Measurements from ENCODE around the gene KIF17.

Gene KIF17

GRCh38 chr1:20709868-20710267, 7.9 kb downstream of the KIF17 start:
- no peak for DNase-seq

- no peak for DNase-seq
Measured at GRCh38 chr1:20708891-20709290, 8.9 kb downstream of the KIF17 start.

GRCh38 chr1:20708057-20708456, 9.8 kb downstream of the KIF17 start:
- no peak for DNase-seq

DNA sequence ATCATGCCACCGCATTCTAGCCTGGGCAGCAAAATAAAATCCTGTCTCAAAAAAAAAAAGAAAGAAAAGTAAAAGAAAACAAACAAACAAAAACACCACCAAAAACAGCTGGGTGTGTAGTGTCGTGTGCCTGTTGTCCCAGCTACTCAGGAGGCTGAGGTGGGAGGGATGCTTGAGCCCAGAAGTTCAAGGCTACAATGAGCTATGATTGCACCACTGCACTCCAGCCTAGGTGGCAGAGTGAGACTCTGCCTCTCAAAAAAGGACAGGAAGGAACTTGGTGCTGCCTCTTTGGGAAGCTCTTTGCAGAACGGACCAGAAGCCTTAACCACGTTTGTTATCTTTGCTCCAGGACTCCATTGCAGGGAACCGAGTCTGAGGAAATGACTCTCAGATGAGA, 11.0 kb downstream of the KIF17 start:
- peak in 1 of 2 experiments; percentile 21 for DNase-seq

- no peak for DNase-seq
Measured at GRCh38 chr1:20705203-20705755, 12.5 kb downstream of the KIF17 start.

DNA sequence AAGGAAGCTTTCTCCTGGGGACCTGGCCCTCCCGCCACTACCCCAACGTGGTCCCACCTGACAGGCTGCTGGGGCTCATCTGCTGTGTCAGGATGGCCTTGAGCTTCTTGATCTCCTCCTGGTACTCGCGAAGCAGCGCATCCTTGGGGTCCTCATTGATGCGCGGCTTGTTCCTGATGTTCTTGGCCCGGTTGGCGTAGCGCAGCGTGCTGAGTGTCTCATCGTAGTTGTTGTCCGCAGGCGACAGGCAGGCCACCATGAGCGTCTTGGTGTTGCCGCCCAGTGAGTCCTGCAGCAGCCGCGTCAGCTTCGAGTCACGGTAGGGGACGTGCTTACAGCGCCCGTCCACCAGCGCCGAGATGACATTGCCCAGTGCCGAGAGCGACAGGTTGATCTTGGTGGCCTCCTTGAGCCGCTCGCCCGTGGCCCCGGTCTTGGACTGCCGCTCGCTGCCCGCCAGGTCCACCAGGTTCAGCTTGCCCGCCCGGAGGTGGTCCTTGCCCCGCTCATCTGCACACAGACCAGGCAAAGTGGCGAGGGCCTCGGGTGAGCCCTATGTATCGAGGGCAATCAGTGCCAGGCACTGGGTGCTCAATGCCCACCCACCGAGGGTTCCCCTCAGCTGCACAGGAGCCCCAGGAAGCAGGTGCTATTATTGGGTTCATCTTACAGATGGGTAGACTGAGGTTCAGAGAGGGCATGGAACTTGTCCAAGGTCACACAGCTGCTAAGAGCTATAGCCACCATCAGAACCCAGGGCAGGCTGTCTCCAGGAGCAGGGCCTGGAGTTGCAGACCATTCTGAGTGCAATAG, 13.2 kb downstream of the KIF17 start:
- no peak for DNase-seq

DNA sequence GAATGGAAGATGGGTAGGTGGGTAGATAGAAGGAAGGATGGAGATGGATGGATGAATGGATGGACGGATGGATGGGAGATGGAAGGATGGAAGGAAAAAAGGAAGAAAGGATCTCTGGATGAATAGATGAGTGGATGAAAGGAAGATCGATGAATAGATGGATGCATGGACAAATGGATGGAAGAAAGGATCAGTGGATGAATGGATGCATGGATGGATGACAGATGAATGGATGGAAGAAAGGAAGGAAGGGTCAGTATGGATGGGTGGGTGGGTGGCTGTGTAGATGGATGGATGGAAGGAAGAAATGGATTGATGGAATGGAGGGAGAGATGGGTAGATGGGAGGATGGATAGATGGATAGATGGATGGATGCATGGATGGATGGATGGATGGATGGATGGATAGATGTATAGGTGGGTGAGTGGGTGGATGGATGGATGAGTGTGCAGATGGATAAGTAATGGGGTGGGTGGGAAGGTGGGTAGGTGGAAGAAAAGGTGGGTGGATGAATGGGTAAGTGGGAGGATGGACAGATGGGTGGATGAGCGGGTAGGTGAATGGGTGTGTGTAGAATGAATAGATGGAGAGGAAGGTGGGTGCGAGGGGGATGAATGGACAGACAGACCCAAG, 14.6 kb downstream of the KIF17 start:
- DNase-seq = no peak

GRCh38 chr1:20702416-20702815, 15.4 kb downstream of the KIF17 start:
- DNase-seq = peak; percentile 12 to 28

- no peak for DNase-seq
Measured at GRCh38 chr1:20701847-20702246, 16.0 kb downstream of the KIF17 start.

DNA sequence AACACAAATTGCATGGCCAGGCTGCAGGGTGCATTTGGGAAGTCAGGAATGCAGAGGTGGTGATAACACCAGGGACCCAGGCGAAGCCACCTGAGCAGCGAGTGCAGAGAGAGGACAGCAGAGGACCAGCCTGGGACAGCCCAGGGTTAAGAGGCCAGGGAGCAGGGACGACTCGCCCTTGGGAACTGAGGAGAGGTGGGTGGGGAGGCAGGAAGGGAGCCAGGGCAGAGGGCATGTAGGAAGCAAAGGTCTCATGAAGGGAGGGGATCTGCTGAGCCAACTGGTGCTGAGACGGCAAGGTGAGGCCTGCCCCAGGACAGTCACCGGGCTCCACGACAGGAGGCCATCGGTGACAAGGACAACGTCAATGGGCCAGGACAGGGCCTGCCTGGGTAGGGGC, 16.4 kb downstream of the KIF17 start:
- DNase-seq = no peak

GRCh38 chr1:20700636-20701215, 17.1 kb downstream of the KIF17 start:
- no peak for DNase-seq

DNA sequence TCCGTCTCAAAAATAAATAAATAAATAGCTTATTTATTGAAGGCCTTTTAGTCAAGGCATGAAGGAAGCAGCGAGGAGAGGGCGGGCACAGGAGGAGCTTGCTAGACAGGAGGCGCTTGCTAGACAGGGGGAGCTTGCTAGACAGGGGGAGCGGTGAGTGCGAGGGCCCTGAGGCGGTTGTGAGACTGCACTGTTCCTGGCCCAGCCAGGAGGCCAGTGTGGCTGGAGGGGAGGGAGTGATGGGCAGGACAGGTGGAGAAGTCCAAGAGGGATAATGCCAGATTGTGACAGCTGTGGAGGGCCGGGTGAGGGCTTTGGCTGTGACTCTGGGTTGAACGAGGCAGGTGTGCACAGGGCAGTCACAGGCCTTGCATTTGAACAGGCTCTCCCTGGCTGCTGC, 18.2 kb downstream of the KIF17 start:
- DNase-seq = no peak

- no peak for DNase-seq
Measured at GRCh38 chr1:20698195-20698910, 19.5 kb downstream of the KIF17 start.

DNA sequence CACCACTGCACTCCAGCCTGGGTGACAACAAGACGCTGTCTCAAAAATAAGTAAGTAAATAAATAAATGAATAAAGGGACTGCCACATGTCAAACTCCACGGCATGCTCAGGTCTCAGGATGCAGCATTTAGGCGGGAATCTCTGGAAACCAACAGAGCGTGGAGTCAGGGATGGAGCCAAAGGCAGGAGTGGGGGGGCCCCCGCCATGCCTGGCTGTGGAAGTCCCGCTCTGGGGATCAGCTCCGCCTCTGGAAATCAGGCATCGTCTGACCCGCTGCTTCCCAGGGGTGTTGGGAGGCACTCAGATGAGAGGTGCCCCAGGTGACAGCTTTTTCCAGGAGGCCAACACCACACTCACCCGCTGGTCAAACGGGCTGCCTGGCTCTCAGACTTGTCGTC, 20.2 kb downstream of the KIF17 start:
- no peak for DNase-seq

- DNase-seq = peak; percentile 86
Measured at GRCh38 chr1:20696397-20697333, 21.1 kb downstream of the KIF17 start.

GRCh38 chr1:20695515-20695914, 22.3 kb downstream of the KIF17 start:
- no peak for DNase-seq

GRCh38 chr1:20693623-20694022, 24.2 kb downstream of the KIF17 start:
- DNase-seq = no peak

- no peak for DNase-seq
Measured at GRCh38 chr1:20691872-20692271, 25.9 kb downstream of the KIF17 start.

DNA sequence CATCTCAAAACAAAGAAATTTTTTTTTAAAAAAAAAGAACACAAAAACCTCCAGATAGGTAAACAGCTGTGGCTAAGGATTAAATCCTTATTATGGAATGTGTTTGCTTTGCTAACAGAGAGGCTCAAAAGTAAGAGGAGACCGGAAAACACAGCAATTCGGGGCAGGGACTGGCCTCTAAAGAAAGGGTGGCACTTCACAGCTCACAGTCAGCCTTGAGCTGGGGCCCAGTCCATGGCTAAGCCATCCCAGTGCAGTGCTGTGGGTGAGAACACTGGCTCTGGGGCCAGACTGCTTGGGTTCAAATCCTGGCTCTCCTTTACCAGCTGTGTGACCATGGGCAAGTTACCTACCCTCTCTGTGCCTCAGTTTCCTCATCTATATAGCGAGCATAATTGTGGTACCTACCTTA, 28.2 kb downstream of the KIF17 start:
- no peak for DNase-seq

DNA sequence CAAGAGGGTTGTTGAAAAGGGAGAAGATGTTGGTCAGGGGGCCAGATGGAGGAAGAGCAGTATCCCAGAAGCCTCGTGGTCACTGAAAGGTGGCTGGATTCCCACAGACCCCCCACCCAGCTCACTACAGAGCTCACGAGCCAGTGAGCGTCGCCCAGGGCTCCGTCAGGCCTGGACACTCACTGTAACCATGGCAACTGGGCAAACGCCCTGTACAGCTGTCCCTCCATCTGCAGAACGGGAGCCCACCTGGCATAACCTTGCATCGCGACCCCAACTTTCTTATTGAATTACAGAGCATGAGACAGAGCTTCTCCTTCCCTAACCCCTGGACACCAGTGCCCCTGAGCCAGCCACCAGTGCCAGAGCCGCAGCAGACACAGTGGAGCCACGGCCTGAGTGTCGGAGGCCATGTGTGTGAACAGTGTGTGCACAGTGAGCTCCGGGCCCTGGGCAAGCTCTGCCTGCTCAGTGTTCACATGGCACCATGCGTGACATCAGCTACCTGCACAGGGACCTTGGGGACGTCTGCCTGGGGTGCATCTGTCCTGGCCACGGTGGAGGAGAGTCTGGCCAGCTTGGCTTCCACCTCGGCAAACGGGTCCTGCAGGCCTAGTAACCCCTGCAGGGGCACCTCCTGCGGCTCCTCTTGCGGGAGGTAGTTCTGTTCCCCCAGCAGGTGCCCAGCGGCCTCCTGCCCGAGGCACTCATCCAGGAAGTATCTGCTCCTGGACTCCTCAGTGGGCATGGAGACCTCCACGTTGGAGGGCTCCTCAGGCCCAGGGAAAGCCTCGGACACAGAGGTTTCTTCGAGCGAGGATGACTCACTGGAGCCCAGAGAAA, 30.7 kb downstream of the KIF17 start:
- DNase-seq = no peak

GRCh38 chr1:20685741-20686140, 32.1 kb downstream of the KIF17 start:
- DNase-seq = peak in 1 of 2 experiments; percentile 2

All from Kasumi-1 (cell line).